Thyroid gland (tissue), 4 donors: ENCODE data around the gene DICER1.

Experiments
- CTCF ChIP-seq, 6 experiments: fragments of 200-600 bp in 3 of 6; fragments of 450-650 bp in 3 of 6; sonication (generic) in 3 of 6; IDR thresholded peaks; one replicate each; pipeline ENCODE4 v1.5.1; 2016 to 2019; ENCODE audit warnings: antibody characterized with exemption in 6 of 6, mild to moderate bottlenecking in 2 of 6, inconsistent platforms in 1 of 6, moderate library complexity in 1 of 6
- POLR2A ChIP-seq, 2 donors: fragments of 450-650 bp; IDR thresholded peaks; one replicate each; pipeline ENCODE4 v1.6.1; 2017; ENCODE audit warnings: antibody characterized with exemption in 2 of 2, mild to moderate bottlenecking in 2 of 2, moderate library complexity in 1 of 2

- TF ChIP-seq CTCF (IDR thresholded peaks at IDR 0.05): no peak
- no peak for TF ChIP-seq POLR2A (IDR thresholded peaks at IDR 0.05)
These were observed 69.7 kb downstream of the DICER1 start for GRCh38 chr14:95087619-95088018.
